MCF 10A (cell line): ENCODE data around the gene CDNF. TPM values are rescaled to one million over a fixed set of nuclear protein-coding genes. Genes with fewer than 3 reads are reported as not detected.

Experiments used
- BruUV-seq: library from RNA; stranded (reverse); fragments of 400-500 nt; replicated peaks from 2 replicates; lab custom pipeline; 2021; lab: Mats Ljungman, UMichigan
- CTCF ChIA-PET: fragments of 300-600 bp; sonication (Branson Sonifier 250); formaldehyde crosslinking; extraction: SDS; loops from one replicate; lab custom pipeline; 2021; ENCODE audit warnings: antibody characterized with exemption, inconsistent platforms; lab: Yijun Ruan, JAX
- POLR2A ChIA-PET: fragments of 300-600, 350-650 bp; sonication (Branson Sonifier 250); formaldehyde crosslinking; extraction: SDS; loops from one replicate; lab custom pipeline; 2020; ENCODE audit warnings: antibody characterized with exemption, inconsistent platforms; lab: Yijun Ruan, JAX
- DNase-seq: peaks from one replicate; pipeline ENCODE4 v3.0.0-alpha.2; 2018; ENCODE audit not compliant: unreplicated experiment
- H3K27ac Mint-ChIP-seq: one replicate; pipeline ENCODE4 v1.8.0; 2022; ENCODE audit warnings: mild to moderate bottlenecking, low read depth, mixed read lengths; ENCODE audit not compliant: unreplicated experiment
- H3K27me3 Mint-ChIP-seq: one replicate; pipeline ENCODE4 v1.8.0; 2022; ENCODE audit warnings: mixed read lengths; ENCODE audit not compliant: insufficient read depth, unreplicated experiment
- H3K36me3 Mint-ChIP-seq: one replicate; pipeline ENCODE4 v1.8.0; 2022; ENCODE audit warnings: mild to moderate bottlenecking, moderate library complexity, mixed read lengths; ENCODE audit not compliant: insufficient read depth, unreplicated experiment
- H3K4me1 Mint-ChIP-seq: one replicate; pipeline ENCODE4 v1.8.0; 2022; ENCODE audit warnings: mixed read lengths; ENCODE audit not compliant: insufficient read depth, unreplicated experiment
- H3K4me3 Mint-ChIP-seq: one replicate; pipeline ENCODE4 v1.8.0; 2022; ENCODE audit warnings: mild to moderate bottlenecking, moderate library complexity, mixed read lengths; ENCODE audit not compliant: unreplicated experiment
- H3K9me3 Mint-ChIP-seq: one replicate; pipeline ENCODE4 v1.8.0; 2022; ENCODE audit warnings: mixed read lengths; ENCODE audit not compliant: unreplicated experiment
- intact Hi-C: fragments of 100-400 bp; cut with micrococcal nuclease; formaldehyde crosslinking; loops from 2 replicates; pipeline ENCODE4 v1.14.1; 2022
- total RNA-seq: library from RNA; stranded (reverse); gene quantifications from 2 replicates; pipeline ENCODE4 v1.2.3, GENCODE V29; 2022
- TF ChIP-seq, protein P1 (sequence below): fragments of 200-600 bp; IDR thresholded peaks from one replicate; pipeline ENCODE4 v1.8.0; 2022; ENCODE audit warnings: antibody characterized with exemption, mild to moderate bottlenecking; ENCODE audit not compliant: unreplicated experiment

Gene CDNF
- total RNA-seq, 1 experiment from 2014 or later = 2.9 TPM

DNA sequence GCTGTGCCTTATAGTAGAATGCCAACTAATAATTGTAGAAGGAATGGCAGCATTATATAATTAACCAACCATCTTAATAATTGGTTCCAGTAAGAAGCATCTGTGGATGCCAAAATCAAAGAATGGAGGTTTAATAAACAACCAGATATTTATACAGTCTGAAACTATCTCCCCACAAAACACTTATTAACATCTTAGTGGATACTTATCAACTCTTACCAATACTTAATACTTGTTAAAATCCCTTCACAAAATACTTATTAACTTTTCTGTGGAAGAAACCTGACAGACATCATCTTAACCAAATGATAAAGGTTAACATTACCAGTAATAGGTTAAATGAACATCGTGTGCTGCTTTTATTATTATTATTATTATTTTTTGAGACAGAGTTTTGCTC lies 34.0 kb downstream of the CDNF start:
- H3K36me3 Mint-ChIP-seq = no peaks in the 10 kb centered on the region
- peaks cover 19% of the 10 kb centered on the region for H3K27me3 Mint-ChIP-seq
- H3K4me1 Mint-ChIP-seq = no peaks in the 10 kb centered on the region
- intact Hi-C loops = no loop called here
- BruUV-seq = no TSS peak
- ChIA-PET POLR2A (no interaction called here), CTCF (no interaction called here)
- DNase-seq = no peak
- TF ChIP-seq, protein P1, sequence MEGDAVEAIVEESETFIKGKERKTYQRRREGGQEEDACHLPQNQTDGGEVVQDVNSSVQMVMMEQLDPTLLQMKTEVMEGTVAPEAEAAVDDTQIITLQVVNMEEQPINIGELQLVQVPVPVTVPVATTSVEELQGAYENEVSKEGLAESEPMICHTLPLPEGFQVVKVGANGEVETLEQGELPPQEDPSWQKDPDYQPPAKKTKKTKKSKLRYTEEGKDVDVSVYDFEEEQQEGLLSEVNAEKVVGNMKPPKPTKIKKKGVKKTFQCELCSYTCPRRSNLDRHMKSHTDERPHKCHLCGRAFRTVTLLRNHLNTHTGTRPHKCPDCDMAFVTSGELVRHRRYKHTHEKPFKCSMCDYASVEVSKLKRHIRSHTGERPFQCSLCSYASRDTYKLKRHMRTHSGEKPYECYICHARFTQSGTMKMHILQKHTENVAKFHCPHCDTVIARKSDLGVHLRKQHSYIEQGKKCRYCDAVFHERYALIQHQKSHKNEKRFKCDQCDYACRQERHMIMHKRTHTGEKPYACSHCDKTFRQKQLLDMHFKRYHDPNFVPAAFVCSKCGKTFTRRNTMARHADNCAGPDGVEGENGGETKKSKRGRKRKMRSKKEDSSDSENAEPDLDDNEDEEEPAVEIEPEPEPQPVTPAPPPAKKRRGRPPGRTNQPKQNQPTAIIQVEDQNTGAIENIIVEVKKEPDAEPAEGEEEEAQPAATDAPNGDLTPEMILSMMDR = no peak
- H3K27ac Mint-ChIP-seq = no peak overlapping the region
- no peak overlapping the region for H3K4me3 Mint-ChIP-seq
- no peaks in the 10 kb centered on the region for H3K9me3 Mint-ChIP-seq

DNA sequence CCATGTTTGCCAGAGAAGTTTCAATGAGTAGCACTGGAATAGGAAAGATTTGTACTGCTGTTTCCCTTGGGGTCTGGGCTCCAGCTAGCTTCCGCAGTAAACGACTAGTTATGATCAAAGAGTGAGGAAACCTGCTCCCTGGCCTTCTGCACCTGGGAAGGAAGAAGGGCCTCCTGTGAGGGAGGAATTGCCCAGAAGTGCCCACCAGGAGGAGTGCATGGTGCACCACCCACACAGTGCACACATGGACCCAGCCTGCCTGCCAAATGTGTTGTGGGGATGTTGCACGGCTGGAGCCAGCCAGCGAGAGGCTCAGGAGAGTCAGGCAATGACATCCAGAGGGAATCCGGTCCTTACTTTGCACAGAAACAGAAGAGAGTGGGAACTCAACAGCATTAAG lies 36.1 kb downstream of the CDNF start:
- POLR2A ChIA-PET = no interaction called here

DNA sequence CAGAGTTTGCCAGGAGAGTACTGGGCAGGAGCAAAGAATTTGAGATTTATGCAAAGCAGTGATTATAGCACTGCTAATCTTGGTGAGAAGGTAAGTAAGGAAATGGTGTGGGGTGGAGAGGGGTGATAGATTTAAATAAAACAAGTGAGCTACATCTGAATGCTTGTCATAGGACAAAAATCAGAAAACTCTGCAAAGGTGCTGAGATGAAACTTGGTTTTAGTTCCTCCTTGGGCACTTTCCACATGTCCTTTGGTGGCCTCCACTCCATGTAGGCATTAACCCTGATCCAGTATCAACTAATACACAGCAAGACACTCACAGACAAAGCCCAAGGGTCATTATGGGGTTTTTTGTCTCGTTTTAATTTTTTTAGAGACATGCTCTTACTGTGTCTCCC lies 37.4 kb downstream of the CDNF start:
- TF ChIP-seq, protein P1 = no peak
- ChIA-PET POLR2A (interaction anchor here (0.7 kb wide), 2 partner anchors 21 to 110 kb away, joined by 3 to 4 read pairs; no protein-coding TSS in a partner anchor), CTCF (interaction anchor here (0.6 kb wide), 1 partner anchor 79 kb away, joined by 3 read pairs; no protein-coding TSS in a partner anchor)
- intact Hi-C loops = no loop called here
- Mint-ChIP-seq H3K9me3 (no peaks in the 10 kb centered on the region), H3K4me3 (no peak overlapping the region), H3K4me1 (no peaks in the 10 kb centered on the region), H3K27me3 (peaks cover 19% of the 10 kb centered on the region), H3K27ac (no peak overlapping the region), H3K36me3 (no peaks in the 10 kb centered on the region)
- no TSS peak for BruUV-seq
- no peak for DNase-seq

More for the DNA sequence above, 36.1 kb downstream of the CDNF start:
- no peak for DNase-seq
- intact Hi-C loops = no loop called here
- H3K36me3 Mint-ChIP-seq = no peaks in the 10 kb centered on the region
- peaks cover 19% of the 10 kb centered on the region for H3K27me3 Mint-ChIP-seq
- no peak overlapping the region for H3K27ac Mint-ChIP-seq
- no peaks in the 10 kb centered on the region for H3K4me1 Mint-ChIP-seq
- CTCF ChIA-PET = interaction anchor here (0.6 kb wide), 1 partner anchor 15 kb away, joined by 3 read pairs; no protein-coding TSS in a partner anchor
- no TSS peak for BruUV-seq
- H3K4me3 Mint-ChIP-seq = no peak overlapping the region
- TF ChIP-seq, protein P1 = no peak
- H3K9me3 Mint-ChIP-seq = no peaks in the 10 kb centered on the region

DNA sequence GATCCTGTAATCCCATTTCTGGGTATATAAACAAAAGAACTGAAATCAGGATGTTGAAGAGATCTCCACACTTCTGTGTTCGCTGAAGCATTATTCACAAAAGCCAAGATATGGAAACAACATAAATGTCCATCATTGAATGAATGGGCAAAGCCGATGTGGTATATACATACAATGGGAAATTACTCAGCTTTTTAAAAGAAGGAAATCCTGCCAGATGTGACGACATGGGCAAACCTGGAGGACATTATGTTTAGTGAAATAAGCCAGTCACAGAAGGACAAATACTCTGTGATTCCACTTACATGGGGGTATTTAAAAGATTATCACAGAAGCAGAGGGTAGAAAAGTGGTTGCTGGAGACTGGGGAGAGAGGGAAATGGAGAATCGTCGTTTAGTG lies 39.2 kb downstream of the CDNF start:
- POLR2A ChIA-PET = no interaction called here
- H3K27ac Mint-ChIP-seq = no peak overlapping the region

More for the DNA sequence above, 39.2 kb downstream of the CDNF start:
- H3K36me3 Mint-ChIP-seq = no peaks in the 10 kb centered on the region
- CTCF ChIA-PET = interaction anchor here (1.1 kb wide), 1 partner anchor 9 kb away, joined by 3 read pairs; no protein-coding TSS in a partner anchor
- H3K27me3 Mint-ChIP-seq = peaks cover 19% of the 10 kb centered on the region
- no peak for DNase-seq
- no TSS peak for BruUV-seq
- TF ChIP-seq, protein P1 = no peak
- H3K9me3 Mint-ChIP-seq = no peaks in the 10 kb centered on the region
- no peak overlapping the region for H3K4me3 Mint-ChIP-seq
- intact Hi-C loops = no loop called here
- no peaks in the 10 kb centered on the region for H3K4me1 Mint-ChIP-seq
